ENCODE results near the gene KCNG3. TPM values are rescaled to one million over a fixed set of nuclear protein-coding genes. Genes with fewer than 3 reads are reported as not detected.

KCNG3 gene
- total and polyA plus RNA-seq, 9 donors = 0.20 to 2.3 (median 1.3) TPM

- 49 to 62% (median 54%) methylated on average over 2 of the region's 2 CpGs for WGBS, 3 donors
Measured at GRCh38 chr2:42503291-42503690, 9.5 kb upstream of the KCNG3 start.

GRCh38 chr2:42498497-42498896 is 4.7 kb upstream of the KCNG3 start:
- no peak overlapping the region for H3K4me3 ChIP-seq
- no peaks in the 10 kb centered on the region for H3K4me1 ChIP-seq (ENCODE audit: insufficient read depth)
- H3K9me3 ChIP-seq = no peaks in the 10 kb centered on the region
- H3K27me3 ChIP-seq = no peaks in the 10 kb centered on the region
- H3K36me3 ChIP-seq = no peaks in the 10 kb centered on the region
- WGBS, 3 donors = 84 to 86% (median 85%) methylated on average over 3 of the region's 3 CpGs
- intact Hi-C loops (cut with DNase I) = loop anchor here in 3 of 4 donors (5.0 to 10.0 kb wide), 3 partner anchors 164 to 404 kb away; no protein-coding TSS in a partner anchor
- TF ChIP-seq POLR2A (IDR thresholded peaks at IDR 0.05) (no peak), CTCF (IDR thresholded peaks at IDR 0.05) (no peak), EP300 (IDR thresholded peaks at IDR 0.05) (no peak)
- no peak overlapping the region for H3K27ac ChIP-seq
- DNase-seq = no peak

More at GRCh38 chr2:42503291-42503690, 9.5 kb upstream of the KCNG3 start:
- no peaks in the 10 kb centered on the region for H3K36me3 ChIP-seq
- H3K4me1 ChIP-seq (ENCODE audit: insufficient read depth) = no peaks in the 10 kb centered on the region
- H3K4me3 ChIP-seq = no peak overlapping the region
- no peaks in the 10 kb centered on the region for H3K27me3 ChIP-seq
- DNase-seq = no peak
- H3K9me3 ChIP-seq = no peaks in the 10 kb centered on the region
- no peak for TF ChIP-seq CTCF (IDR thresholded peaks at IDR 0.05)
- no peak for TF ChIP-seq EP300 (IDR thresholded peaks at IDR 0.05)
- TF ChIP-seq POLR2A (IDR thresholded peaks at IDR 0.05) = no peak
- intact Hi-C loops (cut with DNase I) = no loop called here
- H3K27ac ChIP-seq = no peak overlapping the region

GRCh38 chr2:42495611-42496010 is 1.8 kb upstream of the KCNG3 start:
- Histone ChIP-seq H3K27me3 (no peaks in the 10 kb centered on the region), H3K9me3 (no peaks in the 10 kb centered on the region), H3K4me1 (ENCODE audit: insufficient read depth) (peaks cover 1% of the 10 kb centered on the region), H3K4me3 (no peak overlapping the region), H3K36me3 (no peaks in the 10 kb centered on the region), H3K27ac (no peak overlapping the region)
- no peak for DNase-seq
- intact Hi-C loops (cut with DNase I) = loop anchor here in 3 of 4 donors (5.0 to 10.0 kb wide), 3 partner anchors 167 to 401 kb away; no protein-coding TSS in a partner anchor
- TF ChIP-seq EP300 (IDR thresholded peaks at IDR 0.05) (no peak), POLR2A (IDR thresholded peaks at IDR 0.05) (no peak), CTCF (IDR thresholded peaks at IDR 0.05) (no peak)
- WGBS, 3 donors = 53 to 56% (median 54%) methylated on average over 6 of the region's 6 CpGs

GRCh38 chr2:42495234-42495581 is 1.4 kb upstream of the KCNG3 start:
- Histone ChIP-seq H3K4me1 (ENCODE audit: insufficient read depth) (peaks cover 1% of the 10 kb centered on the region), H3K27me3 (no peaks in the 10 kb centered on the region), H3K27ac (no peak overlapping the region), H3K4me3 (no peak overlapping the region), H3K9me3 (no peaks in the 10 kb centered on the region), H3K36me3 (no peaks in the 10 kb centered on the region)
- intact Hi-C loops (cut with DNase I) = loop anchor here in 3 of 4 donors (5.0 to 10.0 kb wide), 3 partner anchors 167 to 400 kb away; no protein-coding TSS in a partner anchor
- no peak for DNase-seq
- 0 to 5% (median 3%) methylated on average over 1 of the region's 1 CpG for WGBS, 3 donors
- no peak for TF ChIP-seq POLR2A (IDR thresholded peaks at IDR 0.05)
- no peak for TF ChIP-seq CTCF (IDR thresholded peaks at IDR 0.05)
- no peak for TF ChIP-seq EP300 (IDR thresholded peaks at IDR 0.05)
